SK-N-MC (cell line): Measurements from ENCODE around the gene RTN4.

Experiments used
- EZH2 ChIP-seq: fragments of 200-600 bp; sonication (generic); IDR thresholded peaks from one replicate; pipeline ENCODE4 v1.6.1; 2017; ENCODE audit warnings: antibody characterized with exemption
- POLR2AphosphoS5 ChIP-seq: IDR thresholded peaks from 2 replicates; pipeline ENCODE4 v1.6.1; 2012; ENCODE audit warnings: mild to moderate bottlenecking, low read depth, low read length, borderline replicate concordance

DNA sequence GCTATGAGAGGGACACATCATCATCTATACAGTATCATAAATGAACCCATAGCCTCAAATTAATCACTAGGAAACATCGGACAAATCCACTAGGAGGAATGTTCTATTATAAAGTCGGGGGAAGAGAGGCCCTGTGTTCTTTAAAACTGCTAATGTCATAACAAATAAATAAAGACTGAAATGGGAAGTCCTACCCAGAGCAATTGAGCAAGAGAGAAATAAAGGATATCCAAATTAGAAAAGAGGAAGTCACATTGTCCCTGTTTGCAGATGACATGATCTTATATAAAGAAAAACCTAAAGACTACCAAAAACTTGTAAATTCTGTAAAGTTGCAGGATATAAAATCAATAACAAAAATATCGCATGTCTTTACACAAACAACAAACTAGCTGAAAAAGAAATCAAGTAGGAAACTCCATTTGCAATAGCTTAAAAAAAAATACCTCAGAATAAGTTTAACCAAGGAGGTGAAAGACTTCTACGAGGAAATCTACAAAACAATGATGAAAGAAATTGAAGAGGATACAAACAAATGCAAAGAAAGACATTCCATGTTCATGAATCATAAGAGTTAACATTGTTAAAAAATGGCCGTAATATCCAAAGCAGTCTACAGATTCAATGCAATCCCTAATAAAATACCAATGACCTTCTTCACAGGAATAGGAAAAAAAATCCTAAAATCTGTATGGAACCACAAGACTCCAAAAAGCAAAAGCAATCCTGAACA is 30.6 kb downstream of the RTN4 start:
- TF ChIP-seq POLR2AphosphoS5, result no peak
- no peak for TF ChIP-seq EZH2
